Thyroid gland (tissue), 4 donors: Measurements from ENCODE around the gene STEAP4.

Experiments
- CTCF ChIP-seq, 6 experiments: fragments of 200-600 bp in 3 of 6; fragments of 450-650 bp in 3 of 6; sonication (generic) in 3 of 6; IDR thresholded peaks; one replicate each; pipeline ENCODE4 v1.5.1; 2016 to 2019; ENCODE audit warnings: antibody characterized with exemption in 6 of 6, mild to moderate bottlenecking in 2 of 6, inconsistent platforms in 1 of 6, moderate library complexity in 1 of 6
- POLR2A ChIP-seq, 2 donors: fragments of 450-650 bp; IDR thresholded peaks; one replicate each; pipeline ENCODE4 v1.6.1; 2017; ENCODE audit warnings: antibody characterized with exemption in 2 of 2, mild to moderate bottlenecking in 2 of 2, moderate library complexity in 1 of 2

DNA sequence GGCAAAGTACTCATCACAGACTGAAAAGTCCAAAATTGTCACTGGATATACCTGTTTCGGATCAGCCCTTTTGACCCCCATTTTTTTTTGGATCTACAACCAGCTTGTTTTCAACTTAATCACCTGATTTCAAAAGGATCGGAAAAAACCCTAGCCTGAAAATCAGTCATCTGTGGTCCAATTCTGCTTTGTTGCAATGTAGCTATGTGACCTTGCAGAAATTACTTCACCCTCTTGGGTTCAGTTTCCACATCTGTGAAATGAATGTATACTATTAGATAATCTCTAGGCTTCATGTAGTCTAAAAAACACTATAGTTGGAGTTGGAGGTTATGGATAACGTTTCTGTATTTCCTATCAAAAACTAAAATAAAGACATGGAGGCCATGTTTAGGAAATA lies 37.1 kb downstream of the STEAP4 start:
- TF ChIP-seq CTCF (IDR thresholded peaks at IDR 0.05) (no peak), POLR2A (IDR thresholded peaks at IDR 0.05) (no peak)
